Activated CD4-positive, alpha-beta memory T cell treated with anti-CD3 and anti-CD28 coated beads for 36 hours (primary cell): Measurements from ENCODE around the gene ZNF652. TPM values are rescaled to one million over a fixed set of nuclear protein-coding genes. Genes with fewer than 3 reads are reported as not detected.
"Not testable (repeated sequence)": the region's sequence is repeated elsewhere in the genome, so short reads cannot be mapped to it uniquely, and the experiment has no call there.

ENCODE experiments used
- CTCF ChIA-PET: fragments of 350-600 bp; sonication (Branson Sonifier 250); formaldehyde crosslinking; loops from one replicate; lab custom pipeline; 2021; ENCODE audit warnings: antibody characterized with exemption, inconsistent platforms; lab: Charles Lee
- POLR2A ChIA-PET: fragments of 350-600 bp; sonication (Branson Sonifier 250); formaldehyde crosslinking; loops from one replicate; lab custom pipeline; 2021; ENCODE audit warnings: antibody characterized with exemption; lab: Charles Lee
- DNase-seq: peaks from one replicate; pipeline ENCODE4 v3.0.0-alpha.2; 2020
- H3K27ac Mint-ChIP-seq: one replicate; pipeline ENCODE4 v1.8.0; 2021; ENCODE audit warnings: mixed read lengths
- H3K27me3 Mint-ChIP-seq: one replicate; pipeline ENCODE4 v1.8.0; 2021; ENCODE audit warnings: mixed read lengths
- H3K36me3 Mint-ChIP-seq: one replicate; pipeline ENCODE4 v1.8.0; 2021; ENCODE audit warnings: mixed read lengths
- H3K4me1 Mint-ChIP-seq: one replicate; pipeline ENCODE4 v1.8.0; 2021; ENCODE audit warnings: low read depth, mixed read lengths
- H3K4me3 Mint-ChIP-seq: one replicate; pipeline ENCODE4 v1.8.0; 2021; ENCODE audit warnings: mild to moderate bottlenecking, mixed read lengths
- H3K9me3 Mint-ChIP-seq: one replicate; pipeline ENCODE4 v1.8.0; 2021; ENCODE audit warnings: mixed read lengths
- intact Hi-C: fragments of 100-400 bp; cut with micrococcal nuclease; formaldehyde crosslinking; loops from one replicate; pipeline ENCODE4 v1.15.1; 2023
- total RNA-seq, 2 experiments: library from RNA; stranded (reverse); gene quantifications; one replicate each; pipeline ENCODE4 v1.2.3, GENCODE V29; 2021

Gene ZNF652
- total RNA-seq, 2 experiments from 2014 or later, result 5.7 to 7.2 TPM

GRCh38 chr17:49298371-49298976, 63.6 kb downstream of the ZNF652 start:
- Mint-ChIP-seq H3K27me3 (no peaks in the 10 kb centered on the region), H3K27ac (no peak overlapping the region), H3K4me1 (peaks cover 8% of the 10 kb centered on the region), H3K9me3 (no peaks in the 10 kb centered on the region), H3K36me3 (peaks cover 3% of the 10 kb centered on the region), H3K4me3 (no peak overlapping the region)
- POLR2A ChIA-PET, result no interaction called here
- intact Hi-C loops, result loop anchor here (10.0 kb wide), 1 partner anchor 256 kb away; no protein-coding TSS in a partner anchor
- CTCF ChIA-PET, result no interaction called here
- no peak for DNase-seq

DNA sequence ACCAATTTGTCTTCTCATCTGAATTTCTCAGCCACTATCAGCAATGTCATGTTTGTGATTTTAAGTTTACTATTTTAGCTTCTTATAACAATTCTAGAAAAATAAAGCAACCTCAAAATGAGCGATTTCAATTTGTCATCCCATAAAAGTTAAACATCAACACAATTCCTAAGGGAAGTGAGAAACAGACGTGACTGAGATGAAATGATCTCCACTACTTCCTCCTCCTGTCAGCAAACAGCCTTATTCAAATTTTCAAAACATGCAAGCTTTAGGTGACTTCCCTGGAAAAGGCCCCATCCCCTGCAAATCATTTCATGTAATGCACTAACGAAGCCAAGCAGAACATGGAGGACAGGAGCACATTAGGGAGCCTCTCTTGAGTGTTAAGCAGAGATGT, 64.9 kb downstream of the ZNF652 start:
- H3K4me3 Mint-ChIP-seq, result no peak overlapping the region
- DNase-seq, result no peak
- H3K27ac Mint-ChIP-seq, result no peak overlapping the region
- peaks cover 3% of the 10 kb centered on the region for H3K36me3 Mint-ChIP-seq
- intact Hi-C loops, result loop anchor here (10.0 kb wide), 1 partner anchor 258 kb away; no protein-coding TSS in a partner anchor
- no peaks in the 10 kb centered on the region for H3K27me3 Mint-ChIP-seq
- ChIA-PET CTCF (interaction anchor here (0.7 to 1.5 kb wide), 3 partner anchors 13 to 261 kb away, joined by 3 to 4 read pairs (median 4); no protein-coding TSS in a partner anchor), POLR2A (no interaction called here)
- H3K9me3 Mint-ChIP-seq, result no peaks in the 10 kb centered on the region
- peaks cover 15% of the 10 kb centered on the region for H3K4me1 Mint-ChIP-seq

DNA sequence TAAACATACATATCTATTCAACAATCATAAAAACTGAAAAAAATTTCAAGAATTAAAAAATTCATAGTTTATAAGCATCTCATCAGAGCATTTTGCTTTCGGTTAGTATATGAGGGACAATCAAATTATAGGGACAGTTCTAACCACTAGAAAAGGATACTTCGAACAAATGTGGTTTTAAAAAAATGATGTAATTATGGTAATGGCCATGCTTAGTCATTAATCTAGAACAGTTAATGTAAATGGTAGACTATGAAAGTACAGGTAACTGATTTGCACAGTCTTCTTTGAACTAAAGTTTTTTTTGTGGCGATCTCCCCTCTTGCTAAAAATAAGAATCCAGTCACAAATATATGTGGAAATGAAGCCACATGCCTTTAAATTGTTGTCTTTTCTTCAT, 67.9 kb downstream of the ZNF652 start:
- Mint-ChIP-seq H3K36me3 (peaks cover 3% of the 10 kb centered on the region), H3K4me1 (peaks cover 15% of the 10 kb centered on the region), H3K4me3 (no peak overlapping the region), H3K27ac (no peak overlapping the region), H3K27me3 (no peaks in the 10 kb centered on the region), H3K9me3 (no peaks in the 10 kb centered on the region)
- DNase-seq, result no peak
- intact Hi-C loops, result loop anchor here (5.0 to 10.0 kb wide), 2 partner anchors 102 to 261 kb away; no protein-coding TSS in a partner anchor
- CTCF ChIA-PET, result no interaction called here
- POLR2A ChIA-PET, result interaction anchor here (0.6 kb wide), 1 partner anchor 1246 kb away, joined by 4 read pairs; the partner anchor contains the start of gene NFE2L1

DNA sequence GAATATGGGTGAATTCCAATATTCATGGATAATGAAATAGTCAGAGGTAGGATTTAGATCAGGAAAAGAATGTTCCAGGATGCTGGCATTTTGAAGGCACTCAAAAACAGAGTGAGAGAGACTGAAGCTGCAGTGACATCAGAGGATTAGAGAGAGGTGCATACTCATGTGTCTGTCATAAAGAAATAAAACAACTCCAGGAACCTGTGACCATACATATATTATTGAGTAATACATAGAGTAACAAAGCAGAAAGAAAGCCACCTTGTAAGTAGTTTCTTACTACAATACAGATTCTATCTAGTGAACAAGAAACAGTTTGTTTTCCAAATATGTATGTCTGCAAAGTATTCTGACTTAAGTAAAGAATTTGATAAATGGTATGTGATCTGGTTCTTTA, 69.1 kb downstream of the ZNF652 start:
- ChIA-PET CTCF (interaction anchor here (0.7 to 1.3 kb wide), 4 partner anchors 65 to 113 kb away, joined by 3 to 4 read pairs (median 3); no protein-coding TSS in a partner anchor), POLR2A (no interaction called here)
- Mint-ChIP-seq H3K36me3 (no peaks in the 10 kb centered on the region), H3K27me3 (no peaks in the 10 kb centered on the region), H3K27ac (no peak overlapping the region), H3K4me3 (no peak overlapping the region), H3K9me3 (no peaks in the 10 kb centered on the region), H3K4me1 (peaks cover 15% of the 10 kb centered on the region)
- intact Hi-C loops, result loop anchor here (5.0 to 10.0 kb wide), 2 partner anchors 101 to 262 kb away; no protein-coding TSS in a partner anchor
- DNase-seq, result no peak

GRCh38 chr17:49291929-49292328, 70.1 kb downstream of the ZNF652 start:
- ChIA-PET POLR2A (no interaction called here), CTCF (interaction anchor here (0.7 to 2.8 kb wide), 6 partner anchors 62 to 116 kb away, joined by 3 to 31 read pairs (median 4); no protein-coding TSS in a partner anchor)
- no peak overlapping the region for H3K4me3 Mint-ChIP-seq
- intact Hi-C loops, result loop anchor here (5.0 to 10.0 kb wide), 2 partner anchors 100 to 263 kb away; no protein-coding TSS in a partner anchor
- H3K27me3 Mint-ChIP-seq, result no peaks in the 10 kb centered on the region
- peaks cover 15% of the 10 kb centered on the region for H3K4me1 Mint-ChIP-seq
- no peak for DNase-seq
- H3K27ac Mint-ChIP-seq, result no peak overlapping the region
- H3K9me3 Mint-ChIP-seq, result no peaks in the 10 kb centered on the region
- H3K36me3 Mint-ChIP-seq, result no peaks in the 10 kb centered on the region

DNA sequence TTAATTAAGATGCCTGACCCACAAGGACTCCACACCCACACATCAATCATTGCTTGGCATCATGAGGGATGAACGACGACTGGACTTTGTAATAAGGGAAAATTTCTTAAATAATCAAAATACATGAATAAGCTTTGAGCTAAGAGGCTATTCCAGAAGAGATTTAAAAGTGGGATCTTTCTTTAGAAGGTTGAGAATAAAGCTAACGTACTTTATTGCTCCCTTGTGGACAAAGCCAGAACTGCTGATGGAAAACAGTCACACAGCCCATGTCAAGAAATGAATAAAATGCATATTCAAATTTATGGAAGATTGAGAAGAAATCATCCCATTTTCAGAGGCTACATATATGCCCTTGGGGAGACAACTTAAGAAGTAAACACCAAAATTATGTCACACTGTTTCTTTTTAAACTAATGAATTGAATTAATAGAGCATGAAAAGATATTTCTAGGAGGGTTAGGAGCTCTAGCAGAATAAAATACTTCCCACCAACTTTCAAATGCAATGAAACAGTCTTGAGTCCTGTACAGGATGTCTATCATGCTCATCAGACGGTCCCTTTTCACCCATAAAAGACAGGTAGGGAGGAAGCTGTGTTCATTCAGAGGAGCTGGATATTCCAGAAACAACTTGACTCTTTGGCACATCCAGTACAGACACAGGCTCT, 71.2 kb downstream of the ZNF652 start:
- DNase-seq, result no peak
- no peaks in the 10 kb centered on the region for H3K27me3 Mint-ChIP-seq
- POLR2A ChIA-PET, result no interaction called here
- CTCF ChIA-PET, result interaction anchor here (0.6 to 2.8 kb wide), 17 partner anchors 12 to 165 kb away, joined by 3 to 31 read pairs (median 4); no protein-coding TSS in a partner anchor
- H3K4me3 Mint-ChIP-seq, result no peak overlapping the region
- peaks cover 15% of the 10 kb centered on the region for H3K4me1 Mint-ChIP-seq
- intact Hi-C loops, result loop anchor here (5.0 to 10.0 kb wide), 2 partner anchors 99 to 264 kb away; no protein-coding TSS in a partner anchor
- H3K9me3 Mint-ChIP-seq, result no peaks in the 10 kb centered on the region
- no peak overlapping the region for H3K27ac Mint-ChIP-seq
- no peaks in the 10 kb centered on the region for H3K36me3 Mint-ChIP-seq

GRCh38 chr17:49288388-49288787, 73.7 kb downstream of the ZNF652 start:
- ChIA-PET CTCF (interaction anchor here (1.7 kb wide), 1 partner anchor 61 kb away, joined by 8 read pairs; no protein-coding TSS in a partner anchor), POLR2A (no interaction called here)
- Mint-ChIP-seq H3K9me3 (no peaks in the 10 kb centered on the region), H3K27me3 (no peaks in the 10 kb centered on the region), H3K4me3 (no peak overlapping the region), H3K27ac (no peak overlapping the region), H3K36me3 (no peaks in the 10 kb centered on the region), H3K4me1 (peaks cover 7% of the 10 kb centered on the region)
- no peak for DNase-seq
- intact Hi-C loops, result no loop called here

DNA sequence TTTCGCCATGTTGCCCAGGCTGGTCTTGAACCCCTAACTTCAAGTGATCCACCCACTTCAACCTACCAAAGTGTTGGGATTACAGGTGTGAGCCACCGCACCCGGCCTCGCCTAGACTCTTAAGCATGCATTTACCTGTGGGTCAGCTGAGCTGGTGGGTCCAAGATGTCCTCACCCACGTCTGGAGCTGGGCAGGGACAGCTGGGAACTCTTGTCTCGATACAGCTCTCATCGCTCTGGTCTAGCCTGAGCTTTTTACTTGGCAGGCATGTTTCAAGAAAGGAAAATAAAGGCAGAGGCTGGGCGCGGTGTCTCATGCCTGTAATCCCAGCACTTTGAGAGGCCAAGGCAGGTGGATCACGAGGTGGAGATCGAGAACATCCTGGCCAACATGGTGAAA, 74.6 kb downstream of the ZNF652 start:
- no peaks in the 10 kb centered on the region for H3K36me3 Mint-ChIP-seq
- H3K4me1 Mint-ChIP-seq, result no peaks in the 10 kb centered on the region
- H3K27ac Mint-ChIP-seq, result no peak overlapping the region
- no peak for DNase-seq
- ChIA-PET POLR2A (no interaction called here), CTCF (no interaction called here)
- intact Hi-C loops, result no loop called here
- H3K4me3 Mint-ChIP-seq, result no peak overlapping the region
- H3K27me3 Mint-ChIP-seq, result no peaks in the 10 kb centered on the region
- no peaks in the 10 kb centered on the region for H3K9me3 Mint-ChIP-seq

GRCh38 chr17:49286261-49286973, 75.6 kb downstream of the ZNF652 start:
- POLR2A ChIA-PET, H3K4me3 Mint-ChIP-seq, H3K9me3 Mint-ChIP-seq, H3K4me1 Mint-ChIP-seq, H3K27ac Mint-ChIP-seq, CTCF ChIA-PET, H3K27me3 Mint-ChIP-seq, H3K36me3 Mint-ChIP-seq, DNase-seq, intact Hi-C loops: not testable (repeated sequence)

DNA sequence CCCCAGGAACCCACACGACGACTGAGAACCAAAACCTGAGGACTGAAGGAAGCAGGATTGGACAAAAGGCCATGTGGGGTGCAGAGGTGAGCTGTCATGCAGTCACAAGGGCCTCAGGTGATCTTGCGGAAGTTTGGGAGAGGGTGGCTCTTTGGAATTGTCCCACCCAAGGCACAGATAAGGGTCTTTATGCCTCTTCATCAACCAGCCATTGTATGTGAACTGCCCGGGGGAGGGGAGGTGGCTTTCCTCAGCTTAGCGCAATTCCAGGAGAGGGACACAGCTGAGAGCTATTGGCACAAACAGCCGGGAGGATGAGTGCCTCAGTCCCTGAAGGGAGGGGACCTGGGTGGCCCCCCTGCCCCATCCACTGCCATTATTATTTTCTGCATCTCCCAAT, 76.3 kb downstream of the ZNF652 start:
- CTCF ChIA-PET, result no interaction called here
- Mint-ChIP-seq H3K4me3 (no peak overlapping the region), H3K27ac (no peak overlapping the region), H3K4me1 (no peaks in the 10 kb centered on the region), H3K27me3 (no peaks in the 10 kb centered on the region), H3K9me3 (no peaks in the 10 kb centered on the region), H3K36me3 (no peaks in the 10 kb centered on the region)
- POLR2A ChIA-PET, result no interaction called here
- intact Hi-C loops, result no loop called here
- DNase-seq, result no peak

DNA sequence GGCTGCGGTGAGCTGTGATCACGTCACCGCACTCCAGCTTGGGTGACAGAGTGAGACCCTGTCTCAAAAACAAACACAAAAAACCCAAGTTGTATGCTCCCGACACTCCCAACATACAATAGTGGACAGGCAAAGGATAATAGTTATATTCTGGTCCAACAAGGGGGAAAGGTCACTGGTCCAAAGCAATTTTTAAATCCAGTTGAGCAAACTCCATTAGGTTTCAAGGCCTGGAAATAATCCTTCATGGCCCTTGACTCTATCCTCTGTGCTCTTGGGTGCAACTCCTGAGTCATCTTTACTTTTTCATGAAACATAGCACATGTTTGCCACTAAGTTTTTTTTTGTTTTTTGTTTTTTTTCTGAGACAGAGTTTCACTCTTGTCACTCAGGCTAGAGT, 81.1 kb downstream of the ZNF652 start:
- Mint-ChIP-seq H3K27me3 (no peaks in the 10 kb centered on the region), H3K4me1 (no peaks in the 10 kb centered on the region), H3K27ac (no peak overlapping the region), H3K36me3 (no peaks in the 10 kb centered on the region), H3K4me3 (no peak overlapping the region), H3K9me3 (no peaks in the 10 kb centered on the region)
- POLR2A ChIA-PET, result no interaction called here
- CTCF ChIA-PET, result no interaction called here
- intact Hi-C loops, result no loop called here
- no peak for DNase-seq

GRCh38 chr17:49280061-49280460, 82.0 kb downstream of the ZNF652 start:
- Mint-ChIP-seq H3K36me3 (no peaks in the 10 kb centered on the region), H3K9me3 (no peaks in the 10 kb centered on the region), H3K27ac (no peak overlapping the region), H3K4me3 (no peak overlapping the region), H3K4me1 (no peaks in the 10 kb centered on the region), H3K27me3 (no peaks in the 10 kb centered on the region)
- intact Hi-C loops, result no loop called here
- CTCF ChIA-PET, result no interaction called here
- DNase-seq, result no peak
- POLR2A ChIA-PET, result no interaction called here
